ENCODE results near the gene CAPN5.

Gene CAPN5

DNA sequence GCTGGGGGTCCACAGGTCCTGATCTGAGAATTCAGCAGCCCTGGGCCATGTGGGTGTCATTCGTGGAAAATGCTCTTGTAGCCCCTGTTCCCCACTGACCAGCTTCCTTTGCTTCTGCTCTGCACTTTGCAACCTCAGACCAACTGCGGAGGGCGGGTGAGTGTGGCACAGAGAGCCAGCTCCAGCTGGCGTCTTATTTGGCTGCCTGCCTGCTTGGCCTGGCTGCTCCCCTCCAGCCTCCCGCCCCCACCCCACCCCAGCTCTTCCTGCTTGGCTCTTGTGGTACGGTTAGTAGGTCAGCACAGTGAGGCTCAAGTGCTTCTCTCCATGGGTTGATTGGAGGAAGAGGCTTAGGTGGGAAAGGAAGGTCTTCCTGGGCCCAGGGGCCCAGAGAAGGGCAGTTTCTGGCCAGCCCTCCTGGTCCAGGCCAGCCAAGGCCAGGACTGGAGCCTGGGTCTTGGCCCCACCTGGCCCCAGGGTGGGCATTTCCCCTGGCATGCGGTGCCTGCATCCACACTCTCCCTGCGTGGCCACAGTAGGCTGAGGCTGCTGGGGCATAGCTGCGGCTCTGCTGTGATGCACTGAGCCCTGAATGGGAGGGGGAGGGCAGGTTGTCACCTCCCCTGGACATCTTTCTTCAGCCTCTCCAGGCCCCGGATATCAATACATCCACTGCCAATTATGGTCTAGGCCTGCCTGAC is 87.8 kb downstream of the CAPN5 start:
- DNase-seq: peak; percentile 81

DNA sequence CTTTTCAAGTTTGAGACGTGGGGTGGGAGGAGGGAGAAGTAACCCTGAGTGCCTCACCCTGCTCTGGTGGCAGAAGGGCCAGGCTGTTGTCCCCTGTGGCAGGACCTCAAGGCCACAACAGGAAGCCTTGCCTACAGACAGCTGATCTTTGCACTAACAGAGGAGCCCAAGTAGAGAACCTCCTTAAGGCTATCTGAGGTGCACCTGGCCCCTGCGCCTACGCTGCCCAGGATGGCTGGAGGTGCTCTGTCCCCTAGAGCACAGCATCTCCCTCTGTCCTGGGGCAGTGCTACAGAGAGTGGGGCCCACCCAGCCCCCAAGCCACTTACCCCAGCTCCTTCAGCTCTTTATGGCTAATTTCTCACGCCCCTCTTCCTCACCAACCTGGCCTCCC is 88.3 kb downstream of the CAPN5 start:
- DNase-seq: no peak

DNA sequence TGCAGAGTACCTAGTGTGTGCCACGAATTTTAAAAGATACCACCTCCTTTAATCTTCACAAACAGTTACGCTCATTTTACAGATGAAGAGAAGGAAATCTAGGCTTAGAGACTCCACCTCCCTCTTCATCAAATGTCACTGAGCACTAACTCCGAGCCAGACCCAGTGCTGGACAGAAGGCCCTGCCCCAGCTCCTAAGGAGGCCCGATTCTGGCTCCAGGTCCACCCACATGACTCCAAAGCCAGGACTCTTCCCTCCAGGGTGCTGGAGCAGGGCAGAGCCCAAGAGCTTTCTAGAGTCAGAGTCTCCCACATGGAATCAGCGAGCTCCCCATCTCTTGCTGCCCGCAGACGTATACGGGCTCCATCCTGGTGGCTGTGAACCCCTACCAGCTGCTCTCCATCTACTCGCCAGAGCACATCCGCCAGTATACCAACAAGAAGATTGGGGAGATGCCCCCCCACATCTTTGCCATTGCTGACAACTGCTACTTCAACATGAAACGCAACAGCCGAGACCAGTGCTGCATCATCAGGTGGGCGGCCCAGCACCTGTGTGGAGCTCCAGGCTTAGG is 88.9 kb downstream of the CAPN5 start:
- no peak for DNase-seq

DNA sequence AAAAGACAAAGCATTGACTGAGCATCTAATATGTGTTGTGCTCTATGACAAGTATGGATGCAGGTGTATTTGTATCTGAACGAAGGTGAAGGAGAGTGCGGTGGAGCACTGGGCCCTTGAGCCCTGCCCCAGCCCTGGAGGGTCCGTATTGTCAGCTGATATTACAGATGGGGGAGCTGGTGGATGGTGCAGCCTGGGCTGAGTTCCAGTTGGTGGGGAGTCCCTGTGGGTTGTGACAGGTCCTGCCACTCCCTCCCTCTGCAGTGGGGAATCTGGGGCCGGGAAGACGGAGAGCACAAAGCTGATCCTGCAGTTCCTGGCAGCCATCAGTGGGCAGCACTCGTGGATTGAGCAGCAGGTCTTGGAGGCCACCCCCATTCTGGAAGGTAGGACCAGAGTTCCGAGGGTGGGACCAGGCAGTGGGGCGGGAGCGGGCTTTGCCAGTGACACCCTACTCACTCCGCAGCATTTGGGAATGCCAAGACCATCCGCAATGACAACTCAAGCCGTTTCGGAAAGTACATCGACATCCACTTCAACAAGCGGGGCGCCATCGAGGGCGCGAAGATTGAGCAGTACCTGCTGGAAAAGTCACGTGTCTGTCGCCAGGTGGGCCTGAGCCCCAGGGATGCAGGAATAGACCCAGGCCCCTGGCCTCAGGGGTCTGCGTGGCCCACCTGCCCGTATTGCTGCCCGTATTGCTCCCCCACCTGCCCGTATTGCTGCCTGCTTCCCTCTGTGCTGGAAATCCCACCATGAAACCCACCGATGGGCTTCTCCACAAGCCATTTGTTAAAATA is 89.8 kb downstream of the CAPN5 start:
- no peak for DNase-seq

DNA sequence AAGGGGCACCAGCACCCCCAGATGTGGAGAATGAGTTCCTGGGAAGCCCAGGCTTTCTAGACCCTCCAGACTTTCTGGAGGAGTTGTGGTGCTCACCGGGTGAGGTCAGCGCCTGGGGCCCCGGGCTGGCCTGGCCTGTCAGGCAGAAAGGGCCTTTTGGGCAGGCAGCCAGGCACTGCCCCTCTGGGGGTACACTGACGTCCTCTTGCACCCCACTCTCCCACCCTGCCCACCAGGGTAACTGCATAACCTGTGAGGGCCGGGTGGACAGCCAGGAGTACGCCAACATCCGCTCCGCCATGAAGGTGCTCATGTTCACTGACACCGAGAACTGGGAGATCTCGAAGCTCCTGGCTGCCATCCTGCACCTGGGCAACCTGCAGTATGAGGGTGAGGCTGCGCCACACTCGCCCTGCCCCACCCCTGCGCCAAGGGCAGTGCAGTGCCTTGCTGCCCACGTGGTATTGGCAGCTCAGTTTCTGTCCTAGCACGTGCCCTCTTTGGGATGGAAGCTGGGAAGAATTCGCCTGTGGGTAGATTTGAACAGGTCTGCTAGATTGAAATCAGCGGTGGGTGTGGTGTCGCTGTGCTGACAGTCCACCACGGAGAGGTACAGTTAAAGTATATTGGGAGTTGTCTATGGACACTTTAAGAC is 91.4 kb downstream of the CAPN5 start:
- no peak for DNase-seq

DNA sequence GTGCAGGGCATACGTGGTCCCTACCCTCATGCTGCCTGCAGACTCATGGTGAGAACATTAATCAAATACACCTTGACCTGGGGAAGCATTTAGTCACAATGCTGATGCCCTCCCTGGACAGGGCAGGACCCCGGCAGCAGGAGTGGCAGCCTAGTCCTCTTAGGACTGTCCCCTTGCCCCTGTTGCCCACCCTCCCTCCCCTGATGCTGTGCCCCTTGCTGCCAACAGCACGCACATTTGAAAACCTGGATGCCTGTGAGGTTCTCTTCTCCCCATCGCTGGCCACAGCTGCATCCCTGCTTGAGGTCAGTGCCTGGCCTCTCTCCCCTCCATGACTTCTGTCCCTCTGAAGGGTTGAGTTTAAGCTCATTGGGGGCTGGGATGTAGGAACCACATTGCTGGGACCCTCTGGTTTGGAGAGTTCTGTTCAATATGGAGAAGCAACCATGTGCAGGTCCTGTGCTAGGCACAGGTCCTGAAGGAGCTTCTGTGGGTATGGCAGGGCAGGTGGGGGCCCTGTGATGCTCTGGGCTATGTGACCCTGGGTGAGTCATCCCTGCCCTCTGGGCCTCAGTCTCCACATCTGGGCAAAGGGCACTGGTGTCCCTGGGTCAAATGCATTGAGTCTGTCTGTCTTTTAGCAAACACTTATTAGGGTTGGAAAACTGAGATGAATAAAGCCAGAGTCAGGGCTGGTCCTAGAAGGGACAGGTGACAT is 92.6 kb downstream of the CAPN5 start:
- DNase-seq: no peak

DNA sequence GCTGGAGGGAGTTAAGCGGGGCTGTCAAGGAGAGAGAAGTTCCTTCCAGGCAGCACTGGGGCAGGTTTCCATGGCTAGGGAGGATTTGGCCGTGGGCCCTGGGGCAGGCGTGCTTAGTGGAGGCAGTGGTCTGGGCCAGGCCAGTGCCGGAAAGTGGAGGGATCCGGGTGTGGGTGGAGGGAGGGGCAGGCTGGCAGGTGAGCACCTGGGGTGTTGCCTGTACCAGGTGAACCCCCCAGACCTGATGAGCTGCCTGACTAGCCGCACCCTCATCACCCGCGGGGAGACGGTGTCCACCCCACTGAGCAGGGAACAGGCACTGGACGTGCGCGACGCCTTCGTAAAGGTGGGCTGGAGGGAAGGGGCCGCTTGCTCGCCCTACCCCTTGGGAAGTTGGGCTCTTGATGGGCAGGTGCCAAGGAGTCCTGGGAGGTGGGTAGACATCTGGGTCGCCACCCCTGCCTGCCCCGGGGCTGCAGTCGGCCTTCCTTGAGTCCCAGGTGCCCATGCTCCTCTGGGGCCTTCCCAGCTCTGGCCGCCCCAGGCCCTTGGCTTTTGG is 93.2 kb downstream of the CAPN5 start:
- DNase-seq: no peak

DNA sequence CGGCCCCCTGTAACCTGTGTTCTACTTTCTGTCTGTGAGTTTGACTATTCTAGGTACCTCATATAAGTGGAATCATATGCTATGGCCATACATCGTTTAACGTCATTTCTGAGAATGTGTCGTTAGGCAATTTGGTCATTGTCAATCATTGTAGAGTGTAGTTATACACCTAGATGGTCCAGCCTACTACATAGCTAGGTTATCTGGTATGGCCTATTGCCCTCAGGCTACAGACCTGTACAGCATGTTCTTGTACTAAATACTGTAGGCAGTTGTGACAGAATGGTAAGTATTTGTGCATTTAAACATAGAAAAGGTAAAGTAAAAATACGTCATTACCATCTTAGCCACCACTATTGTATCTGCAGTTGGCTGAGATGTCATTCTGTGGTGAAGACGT is 96.5 kb downstream of the CAPN5 start:
- no peak for DNase-seq

DNA sequence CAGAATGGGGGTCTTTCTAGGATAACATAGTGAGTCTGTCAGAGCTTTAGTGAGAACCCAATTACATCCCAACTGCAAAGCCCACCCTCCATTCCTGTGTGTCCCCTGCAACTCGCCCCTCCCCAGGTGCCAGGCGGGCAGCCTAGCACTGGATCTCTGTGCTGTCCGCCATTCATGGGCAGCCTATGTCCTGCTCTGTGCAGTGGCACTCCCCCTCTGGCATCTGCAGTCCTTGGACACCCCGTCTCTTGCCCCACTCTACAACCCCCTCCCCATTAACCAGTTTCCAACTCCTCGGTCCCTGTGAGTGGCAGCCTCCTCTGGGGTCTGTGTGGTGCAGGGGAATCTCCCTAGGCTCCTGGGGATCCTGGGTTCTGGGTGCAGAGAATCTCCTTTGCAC is 98.3 kb downstream of the CAPN5 start:
- DNase-seq: no peak

DNA sequence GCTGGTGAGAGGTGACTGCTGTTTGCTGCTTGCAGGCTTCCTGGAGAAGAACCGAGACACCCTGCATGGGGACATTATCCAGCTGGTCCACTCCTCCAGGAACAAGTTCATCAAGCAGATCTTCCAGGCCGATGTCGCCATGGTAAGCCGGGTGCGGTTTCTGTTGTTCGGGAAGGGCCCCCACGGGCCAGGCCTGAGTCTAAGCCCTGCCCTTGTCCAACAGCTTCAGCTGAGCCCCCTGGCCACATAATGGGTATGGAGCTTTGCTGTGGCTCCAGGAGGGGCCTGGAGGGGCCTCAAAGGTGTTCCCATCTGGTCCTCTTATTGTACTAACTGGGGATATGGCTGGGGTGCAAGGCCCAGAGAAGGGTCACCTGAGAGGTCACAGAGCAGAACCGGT is 99.2 kb downstream of the CAPN5 start:
- no peak for DNase-seq

DNA sequence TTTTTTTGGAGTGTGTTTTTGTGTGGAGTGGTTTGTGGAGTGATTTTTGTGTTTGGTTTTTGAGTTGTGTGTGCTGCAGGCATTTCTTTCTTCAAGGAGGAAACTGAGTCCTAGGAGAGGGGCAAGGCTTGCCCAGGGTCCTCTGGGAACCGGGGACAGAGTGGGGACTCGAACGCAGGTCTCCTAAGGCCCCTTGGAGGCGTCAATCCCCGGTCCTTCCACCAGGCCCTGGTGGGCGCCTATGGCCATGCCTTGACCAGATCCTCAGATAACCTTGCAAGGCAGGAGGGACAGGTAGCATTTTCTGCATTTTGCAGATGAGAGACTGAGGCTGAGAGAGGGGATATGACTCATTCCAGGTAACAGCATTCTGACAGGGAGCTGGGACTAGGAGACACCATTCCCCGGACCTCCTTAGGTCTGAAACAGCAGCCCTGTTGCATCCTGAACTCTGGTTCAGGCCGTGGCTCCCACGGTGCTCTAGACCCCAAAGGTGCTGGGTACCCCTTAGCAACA is 100.4 kb downstream of the CAPN5 start:
- no peak for DNase-seq

DNA sequence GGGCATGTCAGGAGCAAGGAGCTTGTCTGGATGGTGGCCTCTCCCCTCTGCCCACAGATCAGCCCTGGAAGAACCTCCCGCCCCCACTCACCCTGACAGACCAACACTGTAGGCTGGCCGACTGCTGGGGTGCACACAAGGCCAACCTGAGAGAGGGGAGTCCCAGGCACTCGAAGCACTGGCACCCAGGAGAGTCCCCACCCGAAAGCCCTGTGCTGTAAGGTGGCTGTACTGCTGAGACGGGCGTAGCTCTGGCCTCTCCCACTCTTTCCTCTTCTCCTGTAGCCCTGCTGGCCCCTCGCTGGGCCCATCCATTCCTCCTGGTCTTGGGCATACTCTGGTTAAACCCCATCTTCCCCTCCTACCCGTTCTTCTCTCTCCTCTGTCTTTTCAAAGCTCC is 101.0 kb downstream of the CAPN5 start:
- no peak for DNase-seq

DNA sequence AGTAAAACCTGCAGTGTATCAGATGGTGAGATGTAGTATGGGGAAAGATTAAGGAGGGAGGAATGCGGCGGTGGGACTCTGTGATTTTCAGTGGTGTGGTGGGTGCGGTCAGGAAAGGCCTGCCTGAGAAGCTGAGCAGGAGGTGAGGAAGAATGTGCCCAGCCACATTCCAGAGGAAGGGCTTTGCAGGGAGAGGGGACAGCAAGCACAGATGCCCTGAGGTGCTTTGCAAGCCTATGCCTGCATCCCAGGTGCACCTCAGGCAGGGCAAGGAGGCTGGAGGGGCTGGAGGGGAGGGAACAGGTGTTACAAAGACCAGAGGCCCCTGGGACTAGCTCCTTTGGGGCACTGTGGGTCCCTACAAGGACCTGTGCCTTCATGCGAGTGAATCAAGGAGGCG is 103.3 kb downstream of the CAPN5 start:
- DNase-seq: no peak

DNA sequence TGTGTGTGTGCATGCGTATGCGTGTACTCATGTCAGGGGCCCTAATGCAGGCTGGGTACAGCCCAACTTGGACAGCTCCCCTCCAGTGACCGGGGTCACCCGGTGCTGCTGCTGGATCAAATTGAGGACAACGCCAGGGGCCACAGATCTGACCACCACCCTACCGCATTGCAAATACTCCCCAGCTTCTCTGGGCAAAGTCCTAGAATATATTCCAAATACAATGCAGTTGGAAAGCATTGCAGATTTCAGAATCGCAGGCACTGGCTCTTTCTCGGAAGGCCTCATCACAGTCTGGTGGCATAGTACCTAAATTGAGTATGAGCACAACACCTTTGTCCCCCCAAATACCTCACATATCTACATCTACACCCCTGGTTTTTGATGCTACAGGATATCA is 104.5 kb downstream of the CAPN5 start:
- no peak for DNase-seq

DNA sequence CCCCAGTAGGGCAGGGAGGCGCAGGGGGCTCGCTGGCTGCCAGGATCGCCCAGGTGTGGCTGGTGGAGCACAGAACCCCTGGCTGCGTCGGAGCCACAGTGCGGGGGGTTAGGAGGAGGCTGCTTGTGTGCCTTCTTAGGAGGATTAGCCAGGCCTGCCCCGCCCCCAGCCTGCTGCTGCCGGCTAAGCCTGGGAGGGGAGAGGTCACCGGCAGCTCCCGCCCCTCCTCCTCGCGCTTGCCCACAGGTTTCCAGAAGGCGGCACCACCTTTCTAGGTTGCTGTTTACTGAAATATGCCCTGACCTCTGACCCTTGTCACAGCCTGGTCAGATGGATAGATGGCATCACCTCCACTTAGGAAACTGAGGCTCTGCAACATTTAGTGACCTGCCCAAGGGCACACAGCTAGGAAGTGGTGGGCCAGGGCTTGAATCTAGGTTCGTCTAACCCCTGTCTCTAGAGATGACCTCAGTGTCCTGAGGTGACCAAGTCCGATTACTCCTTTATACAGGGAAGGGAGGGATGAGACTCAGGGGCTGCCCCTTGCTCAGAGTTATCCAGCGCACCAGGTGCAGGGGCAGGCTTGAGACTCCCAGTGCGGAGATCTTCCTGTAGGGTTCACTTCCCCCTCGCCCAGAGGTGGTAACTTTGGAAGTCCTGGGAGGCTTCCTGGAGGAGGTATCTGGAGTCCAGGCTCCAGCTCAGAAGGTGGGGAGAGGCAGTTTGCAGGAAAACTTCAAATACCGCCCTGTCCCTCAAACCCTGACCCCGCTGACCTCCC is 105.3 kb downstream of the CAPN5 start:
- DNase-seq: no peak

DNA sequence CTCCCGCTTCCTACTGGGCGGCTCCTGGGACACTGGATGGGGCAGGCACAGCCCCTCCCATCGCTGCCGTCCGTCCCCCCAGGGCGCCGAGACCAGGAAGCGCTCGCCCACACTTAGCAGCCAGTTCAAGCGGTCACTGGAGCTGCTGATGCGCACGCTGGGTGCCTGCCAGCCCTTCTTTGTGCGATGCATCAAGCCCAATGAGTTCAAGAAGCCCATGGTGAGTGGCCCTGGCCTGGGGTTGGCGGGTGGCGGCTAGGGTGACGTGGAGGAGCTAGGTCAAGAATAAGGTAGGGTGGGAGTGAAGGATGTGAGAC is 105.9 kb downstream of the CAPN5 start:
- DNase-seq: no peak

DNA sequence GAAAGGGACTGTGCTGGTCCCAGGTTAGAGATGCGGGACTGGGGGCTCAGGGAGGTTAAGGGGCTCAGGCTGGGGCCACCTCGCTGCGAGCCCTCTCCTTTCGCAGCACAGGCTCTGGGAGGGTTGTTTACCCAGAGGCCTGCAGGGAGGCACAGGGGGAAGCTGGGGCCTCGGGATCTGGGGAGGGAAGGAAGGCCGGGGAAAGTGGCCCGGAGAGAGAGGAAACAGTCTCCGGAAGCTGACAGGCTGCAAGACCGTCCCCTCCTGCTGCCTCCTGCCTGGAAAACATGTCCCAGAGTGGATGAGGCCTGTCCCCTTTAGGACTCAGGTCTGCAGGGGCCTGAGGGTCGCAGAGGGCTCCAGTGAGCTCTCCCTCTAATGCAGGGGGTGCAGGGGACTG is 106.7 kb downstream of the CAPN5 start:
- DNase-seq: no peak

DNA sequence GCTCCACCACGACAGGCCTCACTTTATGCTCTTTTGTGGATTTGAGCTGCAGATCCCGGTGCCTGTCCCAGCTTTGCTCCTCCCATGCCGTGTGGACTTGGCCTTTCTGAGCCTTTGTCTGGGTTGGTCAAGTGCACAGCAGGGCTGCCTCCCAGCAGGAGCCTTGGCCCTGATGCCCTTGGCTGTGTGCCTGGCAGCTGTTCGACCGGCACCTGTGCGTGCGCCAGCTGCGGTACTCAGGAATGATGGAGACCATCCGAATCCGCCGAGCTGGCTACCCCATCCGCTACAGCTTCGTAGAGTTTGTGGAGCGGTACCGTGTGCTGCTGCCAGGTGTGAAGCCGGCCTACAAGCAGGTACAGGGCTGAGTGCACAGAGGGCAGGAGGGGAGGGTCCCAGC is 107.8 kb downstream of the CAPN5 start:
- DNase-seq: peak; percentile 58

DNA sequence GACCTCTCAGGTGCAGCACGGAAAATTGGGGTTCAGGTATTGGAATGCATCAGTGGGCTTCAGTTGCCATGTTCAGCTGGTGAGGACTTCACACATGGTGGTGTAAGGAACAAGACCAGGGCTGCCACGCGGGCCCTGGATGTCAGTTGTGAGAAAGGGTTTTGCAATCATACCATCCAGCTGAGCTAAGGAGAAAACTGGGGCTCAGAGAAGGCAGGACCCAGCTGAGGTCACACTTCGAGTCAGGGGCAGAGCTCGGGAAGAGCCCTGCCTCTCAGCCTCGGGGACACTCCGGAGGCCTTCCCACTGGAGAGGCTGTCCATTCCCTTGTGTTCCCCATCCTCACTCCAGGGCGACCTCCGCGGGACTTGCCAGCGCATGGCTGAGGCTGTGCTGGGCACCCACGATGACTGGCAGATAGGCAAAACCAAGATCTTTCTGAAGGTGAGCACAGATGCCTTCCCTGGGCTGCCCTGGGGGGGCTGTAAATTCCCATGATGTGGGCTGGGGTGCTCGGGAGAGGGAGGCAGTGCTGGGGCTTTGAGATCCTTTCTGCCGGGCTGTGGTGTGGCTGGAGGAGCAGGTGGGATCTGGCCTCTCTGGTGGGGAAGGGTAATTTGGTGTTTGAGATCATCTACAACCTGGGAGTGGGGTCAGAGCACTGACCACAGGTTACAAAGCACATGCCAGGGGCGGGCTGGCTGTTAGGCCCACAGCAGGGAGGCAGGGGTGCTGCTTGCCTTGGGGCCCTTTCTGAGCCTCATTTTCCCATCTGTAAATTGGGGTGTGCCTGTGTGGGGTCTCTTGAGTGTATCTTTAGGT is 108.5 kb downstream of the CAPN5 start:
- DNase-seq: no peak
